HEK293 (cell line): Measurements from ENCODE around the gene XBP1.

ENCODE experiments used
- CTCF ChIA-PET: fragments of 350-600 bp; formaldehyde crosslinking; extraction: SDS; loops from one replicate; lab custom pipeline; 2021; ENCODE audit warnings: antibody characterized with exemption; lab: Yijun Ruan, JAX
- POLR2A ChIA-PET: fragments of 300-600 bp; formaldehyde crosslinking; extraction: SDS; loops from one replicate; lab custom pipeline; 2020; ENCODE audit warnings: antibody characterized with exemption, inconsistent platforms; lab: Yijun Ruan, JAX
- H3K27ac ChIP-seq: fragments of 200-500 bp; sonication (Bioruptor generic); 2 replicates; pipeline ENCODE4 v1.5.1; 2014; ENCODE audit warnings: low read depth, low read length, control low read depth, inconsistent platforms; ENCODE audit errors: extremely low read depth
- H3K36me3 ChIP-seq, 2 experiments: fragments of 200-500 bp in 1 of 2; sonication (Bioruptor generic) in 1 of 2; 1 replicate in 1 of 2; 2 replicates in 1 of 2; pipeline ENCODE4 v1.5.1; 2014 to 2017; ENCODE audit warnings: inconsistent platforms in 2 of 2, low read length in 2 of 2; ENCODE audit not compliant: control insufficient read depth in 2 of 2, insufficient read depth in 1 of 2
- H3K4me1 ChIP-seq: fragments of 200-500 bp; sonication (Bioruptor generic); 2 replicates; pipeline ENCODE4 v1.5.1; 2014; ENCODE audit warnings: mild to moderate bottlenecking, low read length, inconsistent platforms; ENCODE audit not compliant: control insufficient read depth, insufficient read depth
- H3K4me3 ChIP-seq: 2 replicates; pipeline ENCODE4 v1.5.1; 2011; ENCODE audit warnings: low read depth, mild to moderate bottlenecking, control low read depth, low read length, moderate library complexity
- H3K9me3 ChIP-seq: fragments of 200-500 bp; sonication (Bioruptor generic); 2 replicates; pipeline ENCODE4 v1.5.1; 2014; ENCODE audit warnings: low read depth, low read length, inconsistent platforms; ENCODE audit not compliant: control insufficient read depth, insufficient read depth
- AEBP2 ChIP-seq: fragments of 450-650 bp; formaldehyde crosslinking; IDR thresholded peaks from 2 replicates; pipeline ENCODE4 v1.5.1; 2016; ENCODE audit warnings: missing biosample characterization, missing genetic modification characterization, borderline replicate concordance
- HOXD13 ChIP-seq: sonication (generic); formaldehyde crosslinking; IDR thresholded peaks from 2 replicates; pipeline ENCODE4 v1.8.0; 2022; ENCODE audit warnings: missing genetic modification reagents, borderline replicate concordance
- PRDM4 ChIP-seq: fragments of 450-650 bp; formaldehyde crosslinking; IDR thresholded peaks from 2 replicates; pipeline ENCODE4 v1.5.1; 2017; ENCODE audit warnings: missing biosample characterization, missing genetic modification characterization
- SP7 ChIP-seq: fragments of 450-650 bp; formaldehyde crosslinking; IDR thresholded peaks from 2 replicates; pipeline ENCODE4 v1.5.1; 2016; ENCODE audit warnings: missing biosample characterization, missing genetic modification characterization
- ZBTB17 ChIP-seq: fragments of 450-650 bp; formaldehyde crosslinking; IDR thresholded peaks from 2 replicates; pipeline ENCODE4 v1.5.1; 2016; ENCODE audit warnings: missing biosample characterization, missing genetic modification characterization
- ZBTB49 ChIP-seq: fragments of 450-650 bp; formaldehyde crosslinking; IDR thresholded peaks from 2 replicates; pipeline ENCODE4 v1.5.1; 2016; ENCODE audit warnings: missing biosample characterization, missing genetic modification characterization, low read depth
- ZNF24 ChIP-seq: fragments of 450-650 bp; formaldehyde crosslinking; IDR thresholded peaks from 2 replicates; pipeline ENCODE4 v1.5.1; 2016; ENCODE audit warnings: missing biosample characterization, missing genetic modification characterization
- ZNF366 ChIP-seq: fragments of 450-650 bp; formaldehyde crosslinking; conservative IDR thresholded peaks from 2 replicates; pipeline ENCODE4 v1.5.1; 2016; ENCODE audit warnings: missing biosample characterization, missing genetic modification characterization
- ZNF398 ChIP-seq: fragments of 450-650 bp; formaldehyde crosslinking; IDR thresholded peaks from 2 replicates; pipeline ENCODE4 v1.5.1; 2017; ENCODE audit warnings: missing biosample characterization, missing genetic modification characterization
- ZNF473 ChIP-seq: fragments of 450-650 bp; formaldehyde crosslinking; IDR thresholded peaks from 2 replicates; pipeline ENCODE4 v1.5.1; 2017; ENCODE audit warnings: missing biosample characterization, missing genetic modification characterization
- ZNF518A ChIP-seq: fragments of 450-650 bp; formaldehyde crosslinking; conservative IDR thresholded peaks from 2 replicates; pipeline ENCODE4 v1.5.1; 2016; ENCODE audit warnings: low read depth, missing biosample characterization, missing genetic modification characterization
- ZNF530 ChIP-seq: fragments of 450-650 bp; formaldehyde crosslinking; IDR thresholded peaks from 2 replicates; pipeline ENCODE4 v1.5.1; 2016; ENCODE audit warnings: low read depth, missing biosample characterization, missing genetic modification characterization
- ZNF629 ChIP-seq: fragments of 450-650 bp; formaldehyde crosslinking; IDR thresholded peaks from 2 replicates; pipeline ENCODE4 v1.5.1; 2017; ENCODE audit warnings: missing biosample characterization, missing genetic modification characterization
- ZNF639 ChIP-seq: fragments of 450-650 bp; formaldehyde crosslinking; IDR thresholded peaks from 2 replicates; pipeline ENCODE4 v1.5.1; 2016; ENCODE audit warnings: missing biosample characterization, missing genetic modification characterization

Gene XBP1

GRCh38 chr22:28799606-28800307 is 612 bp downstream of the XBP1 start (continued):
- TF ChIP-seq ZNF518A (tag by site-specific recombination) (0 out of 2 replicates have a peak, but pooled peaks have one; percentile 0), AEBP2 (no peak), ZNF366 (tag by site-specific recombination) (0 out of 2 replicates have a peak, but pooled peaks have one; percentile 25), ZBTB17 (tag by site-specific recombination) (peak; percentile 69; the same call in 1 of the 2 replicates), ZNF639 (tag by site-specific recombination) (no peak), PRDM4 (no peak), ZBTB49 (tag by site-specific recombination) (no peak), SP7 (0 out of 2 replicates have a peak, but pooled peaks have one; percentile 9), ZNF24 (0 out of 2 replicates have a peak, but pooled peaks have one; percentile 7)

GRCh38 chr22:28798810-28799605 is 1.4 kb downstream of the XBP1 start:
- Histone ChIP-seq H3K27ac (peak overlapping the region; percentile 86), H3K9me3 (no peaks in the 10 kb centered on the region), H3K4me1 (no peaks in the 10 kb centered on the region), H3K4me3 (peak overlapping the region; percentile 86), H3K36me3 (peaks cover 31 to 51% of the 10 kb centered on the region in 2 experiments)
- POLR2A ChIA-PET = interaction anchor here (0.6 to 3.1 kb wide), 20 partner anchors 8 to 880 kb away, joined by 3 to 25 read pairs (median 6); partner anchors contain the start of genes CCDC117, CHEK2, HSCB and PITPNB
- CTCF ChIA-PET = interaction anchor here (0.6 to 1.4 kb wide), 5 partner anchors 15 to 57 kb away, joined by 3 to 7 read pairs (median 3); no protein-coding TSS in a partner anchor
- no peak for TF ChIP-seq ZNF473 (tag by site-specific recombination)
- no peak for TF ChIP-seq HOXD13 (CRISPR knock-in tag)
- TF ChIP-seq ZNF530 (tag by site-specific recombination) = no peak
- no peak for TF ChIP-seq ZNF639 (tag by site-specific recombination)
- TF ChIP-seq ZNF398 (tag by site-specific recombination) = peak; percentile 82
- peak; percentile 97 for TF ChIP-seq ZNF629 (tag by site-specific recombination)
